Neuronal stem cell (in vitro differentiated cells): Measurements from ENCODE around the gene MID1. TPM values are rescaled to one million over a fixed set of nuclear protein-coding genes. Genes with fewer than 3 reads are reported as not detected.

Experiments used
- DNase-seq: peaks from one replicate; pipeline ENCODE4 v3.0.0-alpha.2; 2013; ENCODE audit warnings: low spot score
- H2AFZ ChIP-seq: one replicate; pipeline ENCODE4 v1.6.1; 2013; ENCODE audit warnings: mild to moderate bottlenecking, low read length, inconsistent platforms
- H2AK5ac ChIP-seq: 2 replicates; pipeline ENCODE4 v1.6.1; 2013; ENCODE audit warnings: low read depth, mild to moderate bottlenecking, inconsistent platforms, low read length, moderate library complexity, mixed read lengths
- H2BK120ac ChIP-seq: 2 replicates; pipeline ENCODE4 v1.6.1; 2013; ENCODE audit warnings: low read depth, mild to moderate bottlenecking, inconsistent platforms, low read length, moderate library complexity, mixed read lengths
- H2BK12ac ChIP-seq: one replicate; pipeline ENCODE4 v1.6.1; 2013; ENCODE audit warnings: low read length, inconsistent platforms
- H2BK15ac ChIP-seq: 2 replicates; pipeline ENCODE4 v1.6.1; 2013; ENCODE audit warnings: mild to moderate bottlenecking, low read length, inconsistent platforms, mixed read lengths
- H2BK5ac ChIP-seq: one replicate; pipeline ENCODE4 v1.6.1; 2013; ENCODE audit warnings: inconsistent platforms, mild to moderate bottlenecking, low read length, moderate library complexity
- H3K14ac ChIP-seq: one replicate; pipeline ENCODE4 v1.6.1; 2013; ENCODE audit warnings: low read length, inconsistent platforms
- H3K18ac ChIP-seq: 2 replicates; pipeline ENCODE4 v1.6.1; 2013; ENCODE audit warnings: low read length, inconsistent platforms
- H3K23ac ChIP-seq: 2 replicates; pipeline ENCODE4 v1.6.1; 2013; ENCODE audit warnings: low read depth, mild to moderate bottlenecking, mixed read lengths, low read length, inconsistent platforms; ENCODE audit not compliant: poor library complexity
- H3K27ac ChIP-seq: replicated peaks from 3 replicates; pipeline ENCODE4 v1.5.1; 2013; ENCODE audit warnings: low read length, inconsistent platforms
- H3K27me3 ChIP-seq, 3 experiments: 2 replicates each; pipeline ENCODE4 v1.6.1; 2013; ENCODE audit warnings: low read length in 3 of 3, mild to moderate bottlenecking in 2 of 3, inconsistent platforms in 1 of 3, low read depth in 1 of 3, mixed read lengths in 1 of 3, moderate library complexity in 1 of 3; ENCODE audit not compliant: control insufficient read depth in 3 of 3, insufficient read depth in 3 of 3
- H3K36me3 ChIP-seq, 2 donors: replicated peaks in 1 of 2; 2 replicates each; pipeline ENCODE4 v1.6.1; 2013; ENCODE audit warnings: low read length in 2 of 2; ENCODE audit not compliant: control insufficient read depth in 2 of 2, insufficient read depth in 2 of 2
- H3K4ac ChIP-seq: 2 replicates; pipeline ENCODE4 v1.6.1; 2013; ENCODE audit warnings: inconsistent platforms, mild to moderate bottlenecking, low read length, moderate library complexity
- H3K4me1 ChIP-seq, 2 donors: 1 replicate in 1 of 2; 2 replicates in 1 of 2; pipeline ENCODE4 v1.6.1; 2013; ENCODE audit warnings: low read length in 2 of 2, low read depth in 1 of 2; ENCODE audit not compliant: control insufficient read depth in 2 of 2, insufficient read depth in 1 of 2
- H3K4me2 ChIP-seq: one replicate; pipeline ENCODE4 v1.6.1; 2013; ENCODE audit warnings: mild to moderate bottlenecking, low read length, inconsistent platforms; ENCODE audit not compliant: insufficient read depth, poor library complexity, severe bottlenecking
- H3K4me3 ChIP-seq, 2 donors: 2 replicates each; pipeline ENCODE4 v1.5.1; 2013; ENCODE audit warnings: low read length in 2 of 2, mild to moderate bottlenecking in 2 of 2, inconsistent platforms in 1 of 2, moderate library complexity in 1 of 2
- H3K79me1 ChIP-seq: one replicate; pipeline ENCODE4 v1.6.1; 2013; ENCODE audit warnings: low read depth, mild to moderate bottlenecking, inconsistent platforms, low read length, moderate library complexity
- H3K9ac ChIP-seq: one replicate; pipeline ENCODE4 v1.6.1; 2013; ENCODE audit warnings: mild to moderate bottlenecking, low read depth, low read length, inconsistent platforms; ENCODE audit not compliant: poor library complexity
- H3K9me3 ChIP-seq, 2 donors: replicated peaks in 1 of 2; 2 replicates each; pipeline versions ENCODE3 to v1.6.1; 2013; ENCODE audit warnings: low read length in 2 of 2, mild to moderate bottlenecking in 2 of 2, inconsistent platforms in 1 of 2, low read depth in 1 of 2, mixed read lengths in 1 of 2, moderate library complexity in 1 of 2; ENCODE audit not compliant: control insufficient read depth in 2 of 2, insufficient read depth in 1 of 2
- H4K8ac ChIP-seq: one replicate; pipeline ENCODE4 v1.6.1; 2013; ENCODE audit warnings: low read depth, mild to moderate bottlenecking, inconsistent platforms, low read length, moderate library complexity
- H4K91ac ChIP-seq: one replicate; pipeline ENCODE4 v1.6.1; 2013; ENCODE audit warnings: low read length, low read depth, mild to moderate bottlenecking, inconsistent platforms; ENCODE audit not compliant: poor library complexity
- WGBS, 2 donors: extraction: QIAGEN DNeasy Blood & Tissue Kit; methylation state at CpG; one replicate each; pipeline ENCODE4 v1.1.7; 2013; ENCODE audit warnings: missing lambda C conversion rate in 2 of 2, mixed read lengths in 1 of 2; ENCODE audit not compliant: insufficient read length in 2 of 2, insufficient replicate concordance in 1 of 2; ENCODE audit errors: extremely low coverage in 2 of 2; 5-methylcytosine and 5-hydroxymethylcytosine counted together
- polyA plus RNA-seq, 2 experiments: library from polyadenylated mRNA; stranded (reverse); fragments of 200-250 nt; gene quantifications; one replicate each; pipeline ENCODE4 v1.2.3, GENCODE V29; 2013

Gene MID1
- polyA plus RNA-seq (2013, experiment 1 of 2): 10.8 TPM
- polyA plus RNA-seq (2013, experiment 2 of 2): 10.9 TPM

DNA sequence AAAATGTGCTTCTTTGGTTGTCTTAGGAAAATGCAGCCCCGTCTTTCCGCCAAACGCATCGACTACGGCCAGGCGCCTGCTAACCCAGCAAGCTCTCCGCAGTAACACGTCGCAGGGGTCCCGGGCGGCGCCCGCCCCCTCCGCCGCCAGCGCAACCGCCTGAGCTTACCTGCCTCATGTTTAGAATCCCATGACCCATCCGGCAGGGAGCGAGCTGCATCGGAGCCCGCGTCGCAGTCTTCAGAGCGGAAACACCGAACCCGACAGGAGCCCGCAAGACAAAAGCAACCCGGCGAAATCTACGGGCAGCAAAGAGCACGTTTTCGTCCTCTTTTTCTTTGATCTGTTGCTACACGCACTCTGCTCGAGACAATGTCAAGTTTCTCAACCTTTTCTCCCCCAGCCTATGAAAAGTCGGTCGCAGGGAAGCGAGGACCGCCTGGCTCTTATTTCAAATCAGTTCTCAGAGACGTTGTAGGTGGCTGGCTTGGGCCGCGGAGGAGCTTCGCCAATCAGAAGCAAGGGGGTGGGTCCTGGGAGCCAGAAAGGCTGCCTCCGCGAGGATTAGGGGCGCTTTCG lies at the start of gene MID1:
Gene MID1 (minus strand): TSS at position 465 of the 579 bp plus-strand sequence. CDS start 53,038 bp downstream, outside the sequence.
- Histone ChIP-seq H4K91ac (no peak within 1 kb of the TSS), H3K4me2 (peak within 1 kb of the TSS; percentile 51), H4K8ac (no peak within 1 kb of the TSS), H3K4me1 (peaks cover 8 to 20% of the 10 kb centered on the region in 2 donors), H3K4me3 (peak within 1 kb of the TSS; percentile 61 to 85), H3K9me3 (peaks cover 0 to 2% of the 10 kb centered on the region in 2 donors), H3K9ac (peak within 1 kb of the TSS; percentile 21), H3K27ac (peak within 1 kb of the TSS; percentile 72), H3K36me3 (peaks cover 0 to 1% of the 10 kb centered on the region in 2 donors), H2BK12ac (no peak within 1 kb of the TSS), H2BK5ac (no peak within 1 kb of the TSS), H3K18ac (peak within 1 kb of the TSS; percentile 38), H3K14ac (no peak within 1 kb of the TSS), H3K4ac (no peak within 1 kb of the TSS), H3K27me3 (no peaks in the 10 kb centered on the region), H3K79me1 (peaks cover 3% of the 10 kb centered on the region), H2AK5ac (no peak within 1 kb of the TSS), H2BK120ac (no peak within 1 kb of the TSS), H2BK15ac (no peak within 1 kb of the TSS), H2AFZ (peak within 1 kb of the TSS; percentile 27), H3K23ac (no peak within 1 kb of the TSS)
- peak; percentile 71 for DNase-seq
- WGBS, 2 donors: no CpG with 5 or more reads among the region's 46 CpGs

- Histone ChIP-seq H2AK5ac (no peak overlapping the region), H2BK15ac (no peak overlapping the region)
Measured at GRCh38 chrX:10667143-10667542, 46.8 kb upstream of the MID1 start.

GRCh38 chrX:10666102-10666501 lies 45.7 kb upstream of the MID1 start:
- no peak overlapping the region for H2BK12ac ChIP-seq
- DNase-seq: no peak
- H3K23ac ChIP-seq: no peak overlapping the region
- WGBS, 2 donors: no CpG with 5 or more reads among the region's 1 CpG
- no peak overlapping the region for H3K18ac ChIP-seq
- H2AFZ ChIP-seq: no peak overlapping the region
- H2BK15ac ChIP-seq: no peak overlapping the region
- no peak overlapping the region for H4K91ac ChIP-seq
- no peaks in the 10 kb centered on the region for H3K27me3 ChIP-seq
- no peak overlapping the region for H3K4me2 ChIP-seq
- H3K4ac ChIP-seq: no peak overlapping the region
- no peak overlapping the region for H2AK5ac ChIP-seq
- H3K79me1 ChIP-seq: no peaks in the 10 kb centered on the region
- H3K14ac ChIP-seq: no peak overlapping the region
- H3K9ac ChIP-seq: no peak overlapping the region
- H3K36me3 ChIP-seq: peaks cover 0 to 16% of the 10 kb centered on the region in 2 donors
- H2BK5ac ChIP-seq: no peak overlapping the region
- no peak overlapping the region for H4K8ac ChIP-seq
- no peak overlapping the region for H2BK120ac ChIP-seq
- peaks cover 0 to 7% of the 10 kb centered on the region in 2 donors for H3K9me3 ChIP-seq
- H3K4me1 ChIP-seq: peaks cover 0 to 1% of the 10 kb centered on the region in 2 donors
- no peak overlapping the region for H3K4me3 ChIP-seq
- no peak overlapping the region for H3K27ac ChIP-seq

More at GRCh38 chrX:10667143-10667542, 46.8 kb upstream of the MID1 start:
- no peak for DNase-seq
- Histone ChIP-seq H3K27me3 (no peaks in the 10 kb centered on the region), H3K4me2 (no peak overlapping the region), H2BK120ac (no peak overlapping the region), H3K9ac (no peak overlapping the region), H3K14ac (no peak overlapping the region), H3K36me3 (peaks cover 0 to 25% of the 10 kb centered on the region in 2 donors), H3K4me1 (peaks cover 0 to 1% of the 10 kb centered on the region in 2 donors), H2BK12ac (no peak overlapping the region), H2BK5ac (no peak overlapping the region), H3K4me3 (no peak overlapping the region), H2AFZ (no peak overlapping the region), H3K27ac (no peak overlapping the region), H3K4ac (no peak overlapping the region), H3K23ac (no peak overlapping the region), H4K91ac (no peak overlapping the region), H3K9me3 (peaks cover 0 to 14% of the 10 kb centered on the region in 2 donors), H3K79me1 (no peaks in the 10 kb centered on the region), H4K8ac (no peak overlapping the region), H3K18ac (no peak overlapping the region)
- no CpG with 5 or more reads among the region's 1 CpG for WGBS, 2 donors

DNA sequence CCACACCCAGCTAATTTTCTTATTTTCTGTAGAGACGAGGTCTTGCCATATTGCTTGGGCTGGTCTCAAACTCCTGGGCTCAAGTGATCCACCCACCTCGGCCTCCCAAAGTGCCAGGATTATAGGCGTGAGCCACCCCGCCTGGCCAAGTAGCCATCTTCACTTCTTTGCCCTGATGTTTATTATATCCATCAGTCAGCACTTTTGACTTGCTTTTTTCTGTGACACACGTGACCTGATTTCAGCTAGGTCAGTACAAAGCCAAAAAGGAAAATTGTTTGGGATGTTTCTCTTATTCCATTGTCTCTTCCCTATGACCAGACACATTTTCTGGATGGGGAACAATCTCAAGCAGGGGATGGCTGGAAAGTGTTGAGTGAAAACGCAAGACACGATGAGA lies 45.3 kb upstream of the MID1 start:
- Histone ChIP-seq H2BK12ac (no peak overlapping the region), H3K18ac (no peak overlapping the region), H4K91ac (no peak overlapping the region), H3K9ac (no peak overlapping the region), H3K4me3 (no peak overlapping the region), H2BK120ac (no peak overlapping the region), H3K27me3 (no peaks in the 10 kb centered on the region), H2BK15ac (no peak overlapping the region), H3K9me3 (peaks cover 0 to 7% of the 10 kb centered on the region in 2 donors), H2BK5ac (no peak overlapping the region), H3K14ac (no peak overlapping the region), H3K23ac (no peak overlapping the region), H3K4ac (no peak overlapping the region), H3K79me1 (no peaks in the 10 kb centered on the region), H3K27ac (no peak overlapping the region), H3K4me1 (peaks cover 1 to 4% of the 10 kb centered on the region in 2 donors), H2AK5ac (no peak overlapping the region), H3K36me3 (peaks cover 0 to 11% of the 10 kb centered on the region in 2 donors), H2AFZ (no peak overlapping the region), H3K4me2 (no peak overlapping the region), H4K8ac (no peak overlapping the region)
- WGBS, 2 donors: 100% methylated on average over 1 to 2 of the region's 7 CpGs
- no peak for DNase-seq
